GM12878 (cell line): ENCODE measurements around the gene ATP2A1. TPM values are rescaled to one million over a fixed set of nuclear protein-coding genes. Genes with fewer than 3 reads are reported as not detected.

Experiments
- BACH1 ChIP-seq: fragments of 450-650 bp; IDR thresholded peaks from 2 replicates; pipeline ENCODE4 v1.6.1; 2017; ENCODE audit warnings: mild to moderate bottlenecking, borderline replicate concordance
- CHD1 ChIP-seq: IDR thresholded peaks from 2 replicates; pipeline ENCODE4 v1.6.1; 2012; ENCODE audit warnings: low read depth, low read length, improper control_type of control experiment
- IRF4 ChIP-seq: IDR thresholded peaks from 2 replicates; pipeline ENCODE4 v1.6.1; 2011; ENCODE audit warnings: low read depth, low read length
- REST ChIP-seq: IDR thresholded peaks from 2 replicates; pipeline ENCODE4 v1.6.1; 2012; ENCODE audit warnings: mild to moderate bottlenecking, low read depth, low read length
- SKIL ChIP-seq: fragments of 450-650 bp; IDR thresholded peaks from 2 replicates; pipeline ENCODE4 v1.6.1; 2017; ENCODE audit warnings: mild to moderate bottlenecking, low read depth, inconsistent platforms; ENCODE audit not compliant: poor library complexity, severe bottlenecking
- SMAD5 ChIP-seq: IDR thresholded peaks from 2 replicates; pipeline ENCODE4 v1.6.1; 2016; ENCODE audit warnings: antibody characterized with exemption, low read depth
- SMARCA5 ChIP-seq: fragments of 450-650 bp; IDR thresholded peaks from 2 replicates; pipeline ENCODE4 v1.6.1; 2017; ENCODE audit warnings: mild to moderate bottlenecking
- TBL1XR1 ChIP-seq: IDR thresholded peaks from 2 replicates; pipeline ENCODE4 v1.6.1; 2012; ENCODE audit warnings: low read depth, low read length, improper control_type of control experiment
- polyA plus RNA-seq, 11 experiments: library from polyadenylated mRNA; depleted of rRNA in 4 of 11; unstranded in 6 of 11; stranded (reverse) in 5 of 11; fragments of >200 nt; fragmentation: Nextera tagmentation in 4 of 11; fragmentation: Illumina TruSeq in 1 of 11; extraction: Ambion mirVana in 4 of 11; extraction: Trizol in 1 of 11; gene quantifications; 1 replicate in 1 of 11; 2 replicates in 10 of 11; pipeline versions ENCODE4 v1.2.1 to v1.2.3, GENCODE V29; 2011 to 2016; ENCODE audit warnings: inconsistent platforms in 2 of 11, missing spikeins in 2 of 11, low read depth in 1 of 11
- total RNA-seq, 4 experiments: library from RNA; depleted of rRNA in 3 of 4; stranded (reverse); fragments of >200 nt in 3 of 4; fragmentation: Illumina TruSeq in 1 of 4; extraction: Trizol in 1 of 4; gene quantifications; 2 replicates each; pipeline versions ENCODE4 v1.2.1 to v1.2.3, GENCODE V29; 2013 to 2021

Gene ATP2A1
- total and polyA plus RNA-seq, 10 of the 15 experiments (the other 5 are each of a cell fraction or from before 2014, with no cell fraction given) = 0.13 to 1.7 (median 0.88) TPM

- TF ChIP-seq SKIL = no peak
- TF ChIP-seq BACH1 = no peak
- TF ChIP-seq TBL1XR1 = no peak
- no peak for TF ChIP-seq CHD1
- TF ChIP-seq IRF4 = no peak
- TF ChIP-seq SMAD5 = no peak
- no peak for TF ChIP-seq REST
- no peak for TF ChIP-seq SMARCA5
These were observed 57.1 kb downstream of the ATP2A1 start (continued) for GRCh38 chr16:28935346-28935745.
